VCaP (cell line): ENCODE measurements around the gene FMR1NB.

Source experiments
- H3K27ac ChIP-seq: fragments of 450-650 bp; 2 replicates; pipeline ENCODE4 v1.5.1; 2017
- TF ChIP-seq, protein P1 (sequence below): fragments of 450-650 bp; conservative IDR thresholded peaks from 2 replicates; pipeline ENCODE4 v1.5.1; 2017; ENCODE audit warnings: mild to moderate bottlenecking, moderate library complexity

FMR1NB gene

DNA sequence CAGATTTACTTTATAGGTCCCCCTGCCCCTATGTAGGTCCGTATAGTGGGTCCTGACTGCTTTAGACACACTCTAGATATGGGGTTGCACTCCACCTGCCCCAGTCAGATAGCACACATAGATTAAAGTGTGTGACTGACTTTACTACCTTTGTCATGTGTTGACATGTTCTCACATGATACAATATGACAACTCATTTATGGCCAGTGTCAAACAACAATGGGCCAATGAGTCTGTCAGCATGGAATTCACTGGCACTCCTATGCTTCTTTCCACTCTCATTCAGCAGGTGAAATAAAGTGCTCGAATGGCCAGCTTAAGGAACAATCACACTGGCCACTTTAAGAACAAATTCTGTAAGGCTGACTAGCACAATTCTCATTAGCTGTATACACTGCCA lies 23.8 kb upstream of the FMR1NB start:
- H3K27ac ChIP-seq, result no peak overlapping the region
- TF ChIP-seq, protein P1, sequence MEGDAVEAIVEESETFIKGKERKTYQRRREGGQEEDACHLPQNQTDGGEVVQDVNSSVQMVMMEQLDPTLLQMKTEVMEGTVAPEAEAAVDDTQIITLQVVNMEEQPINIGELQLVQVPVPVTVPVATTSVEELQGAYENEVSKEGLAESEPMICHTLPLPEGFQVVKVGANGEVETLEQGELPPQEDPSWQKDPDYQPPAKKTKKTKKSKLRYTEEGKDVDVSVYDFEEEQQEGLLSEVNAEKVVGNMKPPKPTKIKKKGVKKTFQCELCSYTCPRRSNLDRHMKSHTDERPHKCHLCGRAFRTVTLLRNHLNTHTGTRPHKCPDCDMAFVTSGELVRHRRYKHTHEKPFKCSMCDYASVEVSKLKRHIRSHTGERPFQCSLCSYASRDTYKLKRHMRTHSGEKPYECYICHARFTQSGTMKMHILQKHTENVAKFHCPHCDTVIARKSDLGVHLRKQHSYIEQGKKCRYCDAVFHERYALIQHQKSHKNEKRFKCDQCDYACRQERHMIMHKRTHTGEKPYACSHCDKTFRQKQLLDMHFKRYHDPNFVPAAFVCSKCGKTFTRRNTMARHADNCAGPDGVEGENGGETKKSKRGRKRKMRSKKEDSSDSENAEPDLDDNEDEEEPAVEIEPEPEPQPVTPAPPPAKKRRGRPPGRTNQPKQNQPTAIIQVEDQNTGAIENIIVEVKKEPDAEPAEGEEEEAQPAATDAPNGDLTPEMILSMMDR, result no peak

DNA sequence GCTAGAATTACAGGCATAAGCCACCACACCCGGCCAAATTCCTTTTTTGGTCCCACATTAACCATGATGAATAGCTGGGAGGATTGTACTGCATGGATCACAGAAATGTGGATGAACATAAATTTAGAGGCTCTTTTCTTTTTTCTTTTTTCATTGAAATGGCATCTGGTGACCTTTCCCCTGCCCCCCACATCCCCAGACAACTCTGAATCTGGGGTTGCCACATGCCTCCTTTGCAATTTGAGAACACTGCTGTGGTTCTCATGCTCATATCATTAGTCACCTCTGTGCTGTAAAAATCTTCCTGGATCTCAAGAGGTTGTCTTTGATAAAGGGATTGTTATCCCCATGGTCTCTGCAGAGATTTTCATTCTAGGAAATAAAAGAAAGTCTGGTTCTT lies 22.8 kb upstream of the FMR1NB start:
- no peak overlapping the region for H3K27ac ChIP-seq
- TF ChIP-seq, protein P1, result no peak

DNA sequence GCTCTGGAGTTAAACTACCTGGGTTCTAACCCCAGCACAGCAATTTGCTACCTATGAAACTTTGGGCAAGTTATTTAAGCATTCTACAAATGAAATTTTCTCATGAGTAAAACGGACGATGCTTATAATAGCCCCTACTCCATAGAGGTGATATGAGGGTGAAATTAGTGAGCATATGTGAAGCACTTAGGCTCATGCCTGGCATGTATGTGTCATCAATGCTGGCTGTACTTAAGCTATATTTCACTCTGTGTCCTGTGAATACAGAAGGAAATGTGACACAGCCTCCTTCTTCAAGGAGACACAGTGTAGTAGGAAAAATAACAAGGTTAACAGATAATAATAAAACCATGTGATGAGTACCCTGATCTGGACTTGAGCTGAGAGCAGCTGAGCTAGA lies 20.4 kb upstream of the FMR1NB start:
- TF ChIP-seq, protein P1, result no peak

DNA sequence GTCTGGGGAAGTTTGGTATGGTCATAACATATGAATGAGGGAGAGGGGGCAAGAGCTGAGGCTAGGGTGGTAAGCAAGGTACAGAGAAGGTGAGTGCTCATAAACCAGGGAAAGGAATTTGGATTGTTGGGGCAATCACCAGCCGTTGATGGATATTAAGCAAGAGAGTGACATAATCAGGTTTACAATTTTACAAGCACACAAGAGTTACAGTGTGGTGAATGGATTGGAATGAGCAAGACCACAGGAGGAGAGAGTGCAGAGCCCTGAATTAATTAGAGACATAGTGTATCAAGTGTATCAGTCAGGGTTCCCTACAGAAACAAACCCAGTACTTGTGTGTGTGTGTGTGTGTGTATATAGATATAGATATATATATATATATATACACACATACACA lies 18.7 kb upstream of the FMR1NB start:
- TF ChIP-seq, protein P1, result no peak

More for the DNA sequence above, 20.4 kb upstream of the FMR1NB start:
- no peak overlapping the region for H3K27ac ChIP-seq

DNA sequence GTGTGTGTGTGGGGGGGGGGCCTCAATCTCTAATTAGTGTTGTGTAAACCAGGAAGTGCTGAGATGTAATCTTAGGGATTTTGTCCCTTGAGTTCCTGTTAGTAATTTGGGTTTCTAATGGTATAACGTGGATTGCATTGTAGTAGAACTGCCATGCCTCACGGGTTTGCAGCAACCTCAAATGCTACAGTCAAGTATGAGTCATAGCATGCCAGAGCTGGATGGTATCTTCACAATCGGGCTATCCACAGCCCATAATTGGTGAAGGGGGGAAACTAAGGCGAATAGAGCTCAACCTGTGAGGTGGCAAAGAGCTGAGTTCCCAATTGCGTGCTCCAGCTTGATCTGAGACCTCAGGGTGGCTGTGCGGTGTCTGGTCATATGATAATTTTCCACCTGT lies 2.2 kb upstream of the FMR1NB start:
- no peak overlapping the region for H3K27ac ChIP-seq
- TF ChIP-seq, protein P1, result no peak

More for the DNA sequence above, 18.7 kb upstream of the FMR1NB start:
- no peak overlapping the region for H3K27ac ChIP-seq

DNA sequence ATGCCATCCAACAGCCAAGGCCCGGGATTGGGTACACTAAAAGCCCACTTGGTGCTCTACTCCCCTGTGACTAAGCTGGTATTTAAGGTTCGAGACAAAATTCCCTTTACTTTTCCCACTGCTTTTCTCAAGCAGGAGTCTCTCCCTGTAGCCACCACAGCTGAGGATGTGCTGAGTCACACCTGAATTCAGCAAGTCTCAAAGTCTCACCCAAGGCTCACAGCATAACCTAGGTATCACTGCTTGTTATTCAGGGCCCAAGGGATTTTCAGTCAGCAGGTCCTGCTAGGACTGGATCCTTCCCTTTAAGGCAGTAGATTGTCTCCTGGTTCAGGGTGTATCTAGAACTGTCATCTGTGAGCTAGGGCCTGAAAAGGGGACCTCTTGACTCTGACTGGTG lies 39.2 kb downstream of the FMR1NB start:
- TF ChIP-seq, protein P1, result no peak
- H3K27ac ChIP-seq, result no peak overlapping the region

DNA sequence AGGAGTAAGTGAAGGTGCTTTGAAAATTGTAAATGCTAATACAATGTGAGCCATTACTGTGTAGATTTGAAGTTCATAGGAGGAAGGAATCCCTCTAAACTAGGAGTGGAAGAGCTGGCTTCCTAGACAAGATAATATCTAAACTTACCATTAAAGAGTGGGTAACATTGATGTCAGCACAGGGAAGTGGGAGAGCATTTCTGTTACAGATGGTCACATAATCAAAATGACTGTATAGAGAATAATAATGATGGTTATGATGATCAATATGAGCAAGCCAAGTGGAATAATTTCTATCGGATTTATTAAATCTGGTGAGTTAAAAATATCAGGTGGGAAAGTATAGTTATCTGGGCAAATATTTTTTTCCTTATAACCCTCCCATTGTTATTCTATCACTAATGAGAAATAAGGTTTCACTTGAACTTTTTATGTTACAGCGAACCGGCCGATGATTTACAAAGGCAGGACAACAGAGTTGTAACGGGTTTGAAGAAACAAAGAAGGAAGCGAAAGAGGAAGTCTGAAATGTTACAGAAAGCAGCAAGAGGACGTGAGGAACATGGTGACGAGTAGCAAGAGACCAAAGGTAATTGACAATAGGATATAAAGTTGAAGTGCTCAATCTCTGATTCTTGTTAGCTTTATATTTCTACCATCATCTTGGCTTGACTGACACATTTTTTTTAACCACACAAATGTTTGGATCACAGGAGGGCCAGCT lies 43.5 kb downstream of the FMR1NB start:
- TF ChIP-seq, protein P1, result no peak
- H3K27ac ChIP-seq, result no peak overlapping the region
